ENCODE data around the gene HOXA11.

- TF ChIP-seq POLR2AphosphoS5 (IDR thresholded peaks at IDR 0.05; ENCODE audit: low read depth, low read length) (no peak), TAF1 (IDR thresholded peaks at IDR 0.05; ENCODE audit: borderline replicate concordance, insufficient read depth, low read length) (no peak)
Observed at GRCh38 chr7:27178366-27178765, 6.7 kb downstream of the HOXA11 start.

Measured in PFSK-1 (cell line).